Renal cortical epithelial cell (primary cell): ENCODE measurements around the gene SHISA9. TPM values are rescaled to one million over a fixed set of nuclear protein-coding genes. Genes with fewer than 3 reads are reported as not detected.

ENCODE experiments used
- DNase-seq: peaks from one replicate; pipeline ENCODE4 v3.0.0-alpha.2; 2011; ENCODE audit warnings: low read depth
- total RNA-seq: library from RNA; depleted of rRNA; stranded (reverse); fragments of >200 nt; gene quantifications from 2 replicates; pipeline ENCODE4 v1.2.3, GENCODE V29; 2014

The SHISA9 gene
- total RNA-seq, 1 donor from 2014 or later, result 21.3 TPM

GRCh38 chr16:13269359-13269758, 368.0 kb downstream of the SHISA9 start:
- DNase-seq, result no peak

GRCh38 chr16:13269905-13270528, 368.6 kb downstream of the SHISA9 start:
- DNase-seq, result no peak

- no peak for DNase-seq
Observed at GRCh38 chr16:13270602-13271001, 369.2 kb downstream of the SHISA9 start.

- DNase-seq, result no peak
Observed at GRCh38 chr16:13289515-13289914, 388.1 kb downstream of the SHISA9 start.

Other genes starting within 250 kb of the SHISA9 start
- gene CPPED1, start 97.7 kb upstream of the SHISA9 start, total RNA-seq, result 17.2 and 33.2 TPM in 2 replicates